NT2/D1 (cell line): ENCODE measurements around the gene RBM26.

ENCODE experiments used
- SUZ12 ChIP-seq: IDR thresholded peaks from 2 replicates; pipeline ENCODE4 v1.6.1; 2011; ENCODE audit not compliant: insufficient read length, insufficient read depth; ENCODE audit errors: extremely low read depth
- YY1 ChIP-seq: IDR thresholded peaks from 2 replicates; pipeline ENCODE4 v1.6.1; 2011; ENCODE audit not compliant: insufficient read length, insufficient read depth
- ZNF274 ChIP-seq: IDR thresholded peaks from 2 replicates; pipeline ENCODE4 v1.6.1; 2011; ENCODE audit warnings: mild to moderate bottlenecking, low read depth, low read length

DNA sequence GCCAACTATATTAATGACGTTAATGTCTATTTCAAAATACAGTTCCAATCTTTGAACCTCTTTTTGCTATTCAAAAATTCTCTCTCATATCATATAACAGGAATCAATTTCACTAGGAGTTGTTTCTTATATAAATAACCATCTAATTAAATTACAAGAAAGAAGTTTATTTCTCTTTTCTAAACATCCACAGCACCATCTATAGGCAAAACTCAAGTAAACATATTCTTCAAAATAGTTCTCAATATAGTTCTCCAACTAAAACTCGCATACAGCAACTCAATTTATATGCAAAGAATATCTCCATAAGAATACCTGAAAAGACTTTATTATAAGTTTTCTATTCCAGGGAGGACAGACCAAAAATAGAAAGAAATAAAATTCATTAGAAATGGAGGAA, 65.6 kb downstream of the RBM26 start:
- no peak for TF ChIP-seq ZNF274
- TF ChIP-seq SUZ12: no peak
- TF ChIP-seq YY1: no peak
